ENCODE results near the gene RNFT2. TPM values are rescaled to one million over a fixed set of nuclear protein-coding genes. Genes with fewer than 3 reads are reported as not detected.

RNFT2 gene
- 1 to 10 TPM; 1.2 to 2.2 TPM for total RNA-seq
- long read RNA-seq, donor 1: 0 reads
- long read RNA-seq, donor 2, partial matches to known transcripts: 0 of 1 reads
- long read RNA-seq, donor 2, other reads (novel, unspliced or antisense): 1 of 1 reads

- intact Hi-C loops (cut with DNase I): no loop called here
- peak; percentile 100 for DNase-seq (ENCODE audit: low spot score)
These were observed at the start of gene RNFT2, which contains the start of gene SPRING1 for GRCh38 chr12:116737774-116738657. Gene RNFT2 (plus strand): TSS chr12:116738315. CDS start chr12:116740498, 2,183 bp downstream. Gene SPRING1 (minus strand): TSS chr12:116738069. CDS start chr12:116737900, 169 bp downstream.

GRCh38 chr12:116689521-116689920 lies 48.6 kb upstream of the RNFT2 start:
- DNase-seq (ENCODE audit: low spot score): no peak
- intact Hi-C loops (cut with DNase I): loop anchor here in 1 of 2 donors (10.0 kb wide), 1 partner anchor 695 kb away; no protein-coding TSS in a partner anchor

- no peak for DNase-seq (ENCODE audit: low spot score)
- intact Hi-C loops (cut with DNase I): loop anchor here in 1 of 2 donors (10.0 kb wide), 1 partner anchor 695 kb away; no protein-coding TSS in a partner anchor
These were observed 48.0 kb upstream of the RNFT2 start for GRCh38 chr12:116689979-116690744.

- no peak for DNase-seq (ENCODE audit: low spot score)
- intact Hi-C loops (cut with DNase I): no loop called here
These were observed 46.9 kb upstream of the RNFT2 start for GRCh38 chr12:116691205-116691604.

- no peak for DNase-seq (ENCODE audit: low spot score)
- intact Hi-C loops (cut with DNase I): no loop called here
These were observed 46.5 kb upstream of the RNFT2 start for GRCh38 chr12:116691636-116692035.

GRCh38 chr12:116692605-116693004 lies 45.5 kb upstream of the RNFT2 start:
- DNase-seq (ENCODE audit: low spot score): no peak
- intact Hi-C loops (cut with DNase I): no loop called here

GRCh38 chr12:116693286-116694227 lies 44.6 kb upstream of the RNFT2 start:
- intact Hi-C loops (cut with DNase I): no loop called here
- no peak for DNase-seq (ENCODE audit: low spot score)

GRCh38 chr12:116694653-116695463 lies 43.3 kb upstream of the RNFT2 start:
- intact Hi-C loops (cut with DNase I): no loop called here
- no peak for DNase-seq (ENCODE audit: low spot score)

- intact Hi-C loops (cut with DNase I): no loop called here
- no peak for DNase-seq (ENCODE audit: low spot score)
These were observed 42.7 kb upstream of the RNFT2 start for GRCh38 chr12:116695464-116695725.

GRCh38 chr12:116697305-116697704 lies 40.8 kb upstream of the RNFT2 start:
- intact Hi-C loops (cut with DNase I): no loop called here
- DNase-seq (ENCODE audit: low spot score): no peak

- intact Hi-C loops (cut with DNase I): no loop called here
- no peak for DNase-seq (ENCODE audit: low spot score)
These were observed 40.4 kb upstream of the RNFT2 start for GRCh38 chr12:116697716-116698115.

GRCh38 chr12:116698116-116698515 lies 40.0 kb upstream of the RNFT2 start:
- intact Hi-C loops (cut with DNase I): no loop called here
- no peak for DNase-seq (ENCODE audit: low spot score)

GRCh38 chr12:116698554-116699075 lies 39.5 kb upstream of the RNFT2 start:
- intact Hi-C loops (cut with DNase I): no loop called here
- no peak for DNase-seq (ENCODE audit: low spot score)

GRCh38 chr12:116700066-116700465 lies 38.0 kb upstream of the RNFT2 start:
- no peak for DNase-seq (ENCODE audit: low spot score)
- intact Hi-C loops (cut with DNase I): loop anchor here in 1 of 2 donors (5.0 kb wide), 2 partner anchors 182 to 327 kb away; partner anchors contain the start of gene HRK

GRCh38 chr12:116701432-116701831 lies 36.7 kb upstream of the RNFT2 start:
- intact Hi-C loops (cut with DNase I): loop anchor here in 1 of 2 donors (5.0 kb wide), 2 partner anchors 181 to 326 kb away; partner anchors contain the start of gene HRK
- DNase-seq (ENCODE audit: low spot score): no peak

- intact Hi-C loops (cut with DNase I): loop anchor here in 1 of 2 donors (5.0 kb wide), 2 partner anchors 179 to 324 kb away; partner anchors contain the start of gene HRK
- peak; percentile 86 for DNase-seq (ENCODE audit: low spot score)
These were observed 34.8 kb upstream of the RNFT2 start for GRCh38 chr12:116703214-116703795.

GRCh38 chr12:116707751-116708150 lies 30.4 kb upstream of the RNFT2 start:
- intact Hi-C loops (cut with DNase I): no loop called here
- no peak for DNase-seq (ENCODE audit: low spot score)
